GM12878 (cell line): ENCODE results near the gene IQUB.

ENCODE experiments used
- CBX5 ChIP-seq: sonication (generic); IDR thresholded peaks from 2 replicates; pipeline ENCODE4 v1.6.1; 2016; ENCODE audit warnings: low read depth, moderate library complexity, mild to moderate bottlenecking, inconsistent platforms
- CTCF ChIP-seq, 3 experiments: IDR thresholded peaks in 2 of 3; conservative IDR thresholded peaks in 1 of 3; 2 replicates each; pipeline ENCODE4 v1.5.1; 2011; ENCODE audit warnings: low read depth in 3 of 3, low read length in 3 of 3, mild to moderate bottlenecking in 3 of 3, control low read depth in 2 of 3, moderate library complexity in 2 of 3, inconsistent platforms in 1 of 3, mixed read lengths in 1 of 3; ENCODE audit not compliant: control insufficient read depth in 2 of 3, insufficient read depth in 1 of 3; ENCODE audit errors: extremely low read depth in 1 of 3
- E2F4 ChIP-seq: IDR thresholded peaks from 2 replicates; pipeline ENCODE4 v1.6.1; 2012; ENCODE audit warnings: low read depth, low read length, improper control_type of control experiment
- EZH2 ChIP-seq: IDR thresholded peaks from 2 replicates; pipeline ENCODE4 v1.6.1; 2012; ENCODE audit warnings: low read depth, mild to moderate bottlenecking, control low read depth, inconsistent platforms, low read length, borderline replicate concordance; ENCODE audit not compliant: control insufficient read depth
- NR2F1 ChIP-seq: fragments of 450-650 bp; conservative IDR thresholded peaks from 2 replicates; pipeline ENCODE4 v1.6.1; 2017; ENCODE audit warnings: mild to moderate bottlenecking
- POLR2A ChIP-seq: IDR thresholded peaks from 2 replicates; pipeline ENCODE4 v1.6.1; 2011; ENCODE audit warnings: low read depth, mild to moderate bottlenecking, low read length
- RAD21 ChIP-seq: IDR thresholded peaks from 2 replicates; pipeline ENCODE4 v1.6.1; 2011; ENCODE audit warnings: mild to moderate bottlenecking, low read depth, low read length, moderate library complexity; ENCODE audit not compliant: insufficient read depth
- RFX5 ChIP-seq: IDR thresholded peaks from 2 replicates; pipeline ENCODE4 v1.6.1; 2011; ENCODE audit warnings: low read depth, low read length, improper control_type of control experiment
- STAT1 ChIP-seq: fragments of 450-650 bp; conservative IDR thresholded peaks from 2 replicates; pipeline ENCODE4 v1.6.1; 2014; ENCODE audit warnings: antibody characterized with exemption, mild to moderate bottlenecking
- ZNF384 ChIP-seq: IDR thresholded peaks from 2 replicates; pipeline ENCODE4 v1.6.1; 2012; ENCODE audit warnings: low read depth, mild to moderate bottlenecking, low read length, improper control_type of control experiment, borderline replicate concordance
- ZSCAN29 ChIP-seq: fragments of 450-650 bp; IDR thresholded peaks from 2 replicates; pipeline ENCODE4 v1.6.1; 2017; ENCODE audit warnings: mild to moderate bottlenecking, moderate library complexity

- TF ChIP-seq E2F4 (no peak), POLR2A (no peak), CTCF (IDR thresholded peaks at IDR 0.05 in 2 of 3, conservative IDR thresholded peaks at IDR 0.05 in 1 of 3; ENCODE audit: control insufficient read depth in 2 of 3, extremely low read depth in 1 of 3, insufficient read depth in 1 of 3, low read depth in 3 of 3, low read length in 3 of 3) (no peak), CBX5 (no peak), ZSCAN29 (no peak), RFX5 (no peak), ZNF384 (no peak), STAT1 (no peak), EZH2 (no peak), RAD21 (no peak), NR2F1 (no peak)
Measured at GRCh38 chr7:123569352-123570010, 35.1 kb upstream of the IQUB start.
